ENCODE data around the gene ZAR1.

Gene ZAR1

DNA sequence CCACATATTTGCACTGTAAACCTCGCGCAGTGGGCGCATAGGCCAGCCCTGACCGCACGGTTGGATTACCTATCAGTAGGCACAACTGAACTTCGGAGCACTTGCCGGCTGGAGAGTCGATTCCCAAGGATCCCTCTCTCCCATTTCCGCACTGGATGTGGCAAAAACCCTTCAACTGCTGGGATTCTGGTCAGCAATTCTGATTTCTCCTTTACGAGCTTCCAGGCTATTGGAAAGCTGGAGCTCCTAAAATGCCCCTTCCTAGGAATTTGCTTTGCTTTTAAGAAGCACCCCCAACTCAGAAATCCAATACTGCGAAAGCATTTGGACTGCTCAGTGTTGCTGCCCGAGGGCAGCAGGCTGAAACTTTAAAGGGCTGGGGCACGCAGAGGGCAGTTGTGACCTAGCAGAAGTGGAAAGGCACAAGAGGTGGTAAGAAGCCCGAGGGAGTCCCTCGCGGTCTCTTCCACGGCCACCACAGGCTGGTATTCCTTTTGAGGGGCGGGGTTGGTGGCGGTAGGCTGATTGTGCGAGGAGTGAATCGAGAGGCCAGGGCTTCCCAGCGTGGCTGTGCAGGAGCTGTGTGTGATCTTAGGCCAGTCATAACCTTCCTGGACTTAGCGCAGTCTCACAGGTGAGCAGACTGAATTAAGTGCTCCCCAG is 1.6 kb downstream of the ZAR1 start:
- Histone ChIP-seq H3K23ac (ENCODE audit: low read depth, low read length, poor library complexity) (no peak overlapping the region), H2BK5ac (ENCODE audit: low read length) (no peak overlapping the region), H3K14ac (ENCODE audit: low read length) (no peak overlapping the region), H2BK15ac (ENCODE audit: low read length) (no peak overlapping the region), H3K9me3 (replicated peaks in 1 of 2; ENCODE audit: control insufficient read depth in 2 of 2, insufficient read depth in 1 of 2, low read depth in 1 of 2, low read length in 2 of 2) (no peaks in the 10 kb centered on the region), H3K27me3 (ENCODE audit: control insufficient read depth in 3 of 3, insufficient read depth in 3 of 3, low read depth in 1 of 3, low read length in 3 of 3) (peaks cover 0 to 41% (median 15%) of the 10 kb centered on the region in 3 experiments), H3K18ac (ENCODE audit: low read length) (no peak overlapping the region), H3K27ac (replicated peaks; ENCODE audit: low read length) (no peak overlapping the region), H4K91ac (ENCODE audit: low read depth, low read length, poor library complexity) (no peak overlapping the region), H3K4me3 (ENCODE audit: low read length in 2 of 2) (no peak overlapping the region), H3K4me2 (ENCODE audit: insufficient read depth, low read length, poor library complexity, severe bottlenecking) (no peak overlapping the region), H2BK120ac (ENCODE audit: low read depth, low read length) (no peak overlapping the region), H3K79me1 (ENCODE audit: low read depth, low read length) (no peaks in the 10 kb centered on the region), H3K9ac (ENCODE audit: low read depth, low read length, poor library complexity) (no peak overlapping the region), H2AK5ac (ENCODE audit: low read depth, low read length) (no peak overlapping the region), H3K36me3 (replicated peaks in 1 of 2; ENCODE audit: control insufficient read depth in 2 of 2, insufficient read depth in 2 of 2, low read length in 2 of 2) (peaks cover 0 to 8% of the 10 kb centered on the region in 2 donors), H3K4me1 (ENCODE audit: control insufficient read depth in 2 of 2, insufficient read depth in 1 of 2, low read depth in 1 of 2, low read length in 2 of 2) (peaks cover 0 to 2% of the 10 kb centered on the region in 2 donors), H2AFZ (ENCODE audit: low read length) (no peak overlapping the region), H2BK12ac (ENCODE audit: low read length) (no peak overlapping the region), H3K4ac (ENCODE audit: low read length) (no peak overlapping the region), H4K8ac (ENCODE audit: low read depth, low read length) (no peak overlapping the region)
- no peak for DNase-seq (ENCODE audit: low spot score)
- WGBS, 2 donors (ENCODE audit: extremely low coverage in 2 of 2, insufficient read length in 2 of 2, insufficient replicate concordance in 1 of 2), result no CpG with 5 or more reads among the region's 23 CpGs

DNA sequence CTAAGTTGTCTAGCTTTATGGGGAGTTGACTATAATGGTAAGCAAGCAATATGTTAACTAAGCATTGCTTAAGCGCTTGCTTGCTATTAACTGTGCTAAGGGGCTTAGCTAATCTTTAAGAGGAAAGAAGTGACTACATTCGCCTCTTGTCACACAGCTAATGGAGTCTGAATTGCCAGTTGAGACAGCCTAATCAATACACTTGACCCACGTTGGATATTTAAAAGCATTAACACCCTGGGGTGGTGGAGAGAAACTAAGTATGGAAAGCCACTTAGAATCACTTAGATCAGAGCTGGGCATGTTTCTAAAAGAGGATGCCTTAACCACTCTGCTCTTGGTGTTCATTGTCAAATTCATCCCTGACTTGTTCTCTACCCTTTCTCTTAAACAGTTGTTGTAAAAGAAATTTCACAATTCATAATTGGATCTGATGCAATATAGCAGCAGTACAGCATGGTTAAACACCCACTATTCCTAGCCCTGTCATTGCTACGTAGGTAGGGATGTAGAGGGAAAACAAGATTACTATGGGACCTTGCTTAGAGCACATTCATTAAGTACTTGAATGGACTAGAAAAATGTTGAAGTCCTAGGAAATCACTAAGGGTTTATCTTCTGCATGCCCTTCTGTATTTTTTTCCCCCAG is 3.5 kb downstream of the ZAR1 start:
- no peak overlapping the region for H4K8ac ChIP-seq (ENCODE audit: low read depth, low read length)
- no peak overlapping the region for H3K4me3 ChIP-seq (ENCODE audit: low read length in 2 of 2)
- H2BK12ac ChIP-seq (ENCODE audit: low read length), result no peak overlapping the region
- H3K79me1 ChIP-seq (ENCODE audit: low read depth, low read length), result no peaks in the 10 kb centered on the region
- no peak overlapping the region for H3K4ac ChIP-seq (ENCODE audit: low read length)
- H3K27ac ChIP-seq (replicated peaks; ENCODE audit: low read length), result no peak overlapping the region
- peaks cover 0 to 34% (median 15%) of the 10 kb centered on the region in 3 experiments for H3K27me3 ChIP-seq (ENCODE audit: control insufficient read depth in 3 of 3, insufficient read depth in 3 of 3, low read depth in 1 of 3, low read length in 3 of 3)
- no peak overlapping the region for H2BK120ac ChIP-seq (ENCODE audit: low read depth, low read length)
- H3K4me1 ChIP-seq (ENCODE audit: control insufficient read depth in 2 of 2, insufficient read depth in 1 of 2, low read depth in 1 of 2, low read length in 2 of 2), result peaks cover 0 to 3% of the 10 kb centered on the region in 2 donors
- H2AK5ac ChIP-seq (ENCODE audit: low read depth, low read length), result no peak overlapping the region
- whole genome bisulfite sequencing, 2 donors (ENCODE audit: extremely low coverage in 2 of 2, insufficient read length in 2 of 2, insufficient replicate concordance in 1 of 2), result no CpG with 5 or more reads among the region's 4 CpGs
- H4K91ac ChIP-seq (ENCODE audit: low read depth, low read length, poor library complexity), result no peak overlapping the region
- H2BK5ac ChIP-seq (ENCODE audit: low read length), result no peak overlapping the region
- H2AFZ ChIP-seq (ENCODE audit: low read length), result no peak overlapping the region
- no peak overlapping the region for H2BK15ac ChIP-seq (ENCODE audit: low read length)
- DNase-seq (ENCODE audit: low spot score), result no peak
- no peak overlapping the region for H3K23ac ChIP-seq (ENCODE audit: low read depth, low read length, poor library complexity)
- no peak overlapping the region for H3K4me2 ChIP-seq (ENCODE audit: insufficient read depth, low read length, poor library complexity, severe bottlenecking)
- no peaks in the 10 kb centered on the region for H3K9me3 ChIP-seq (replicated peaks in 1 of 2; ENCODE audit: control insufficient read depth in 2 of 2, insufficient read depth in 1 of 2, low read depth in 1 of 2, low read length in 2 of 2)
- no peak overlapping the region for H3K9ac ChIP-seq (ENCODE audit: low read depth, low read length, poor library complexity)
- H3K36me3 ChIP-seq (replicated peaks in 1 of 2; ENCODE audit: control insufficient read depth in 2 of 2, insufficient read depth in 2 of 2, low read length in 2 of 2), result peaks cover 0 to 25% of the 10 kb centered on the region in 2 donors
- H3K18ac ChIP-seq (ENCODE audit: low read length), result no peak overlapping the region
- no peak overlapping the region for H3K14ac ChIP-seq (ENCODE audit: low read length)

DNA sequence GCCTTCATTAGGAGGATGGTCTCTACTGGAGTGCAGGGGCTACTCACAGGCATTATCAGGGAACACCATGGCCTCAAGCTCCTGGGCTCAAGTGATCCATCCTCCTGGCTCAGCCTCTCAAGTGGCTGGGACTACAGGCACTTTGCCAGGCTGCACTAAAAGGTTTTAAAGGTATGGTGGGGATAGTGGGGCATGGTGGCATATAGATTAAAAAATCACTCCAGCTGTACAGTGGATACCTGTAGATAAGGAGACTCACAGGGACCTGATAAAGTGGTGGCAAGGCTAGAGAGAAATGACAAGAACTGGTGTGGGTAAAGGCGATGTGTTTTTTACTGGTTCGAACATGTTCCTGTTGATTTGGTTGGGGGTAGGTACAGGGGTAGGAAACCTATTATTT is 5.9 kb downstream of the ZAR1 start:
- H3K23ac ChIP-seq (ENCODE audit: low read depth, low read length, poor library complexity), result no peak overlapping the region
- H4K8ac ChIP-seq (ENCODE audit: low read depth, low read length), result no peak overlapping the region
- no peak overlapping the region for H3K4me3 ChIP-seq (ENCODE audit: low read length in 2 of 2)
- H3K27ac ChIP-seq (replicated peaks; ENCODE audit: low read length), result no peak overlapping the region
- H4K91ac ChIP-seq (ENCODE audit: low read depth, low read length, poor library complexity), result no peak overlapping the region
- no peak overlapping the region for H2BK15ac ChIP-seq (ENCODE audit: low read length)
- peaks cover 0 to 18% (median 4%) of the 10 kb centered on the region in 3 experiments for H3K27me3 ChIP-seq (ENCODE audit: control insufficient read depth in 3 of 3, insufficient read depth in 3 of 3, low read depth in 1 of 3, low read length in 3 of 3)
- DNase-seq (ENCODE audit: low spot score), result no peak
- peaks cover 0 to 49% of the 10 kb centered on the region in 2 donors for H3K36me3 ChIP-seq (replicated peaks in 1 of 2; ENCODE audit: control insufficient read depth in 2 of 2, insufficient read depth in 2 of 2, low read length in 2 of 2)
- no CpG with 5 or more reads among the region's 2 CpGs for WGBS, 2 donors (ENCODE audit: extremely low coverage in 2 of 2, insufficient read length in 2 of 2, insufficient replicate concordance in 1 of 2)
- H3K9ac ChIP-seq (ENCODE audit: low read depth, low read length, poor library complexity), result peak overlapping the region; percentile 14
- no peaks in the 10 kb centered on the region for H3K79me1 ChIP-seq (ENCODE audit: low read depth, low read length)
- H3K14ac ChIP-seq (ENCODE audit: low read length), result no peak overlapping the region
- H2BK5ac ChIP-seq (ENCODE audit: low read length), result no peak overlapping the region
- no peak overlapping the region for H2AFZ ChIP-seq (ENCODE audit: low read length)
- H3K4me2 ChIP-seq (ENCODE audit: insufficient read depth, low read length, poor library complexity, severe bottlenecking), result no peak overlapping the region
- no peak overlapping the region for H2BK120ac ChIP-seq (ENCODE audit: low read depth, low read length)
- H3K18ac ChIP-seq (ENCODE audit: low read length), result no peak overlapping the region
- H3K9me3 ChIP-seq (replicated peaks in 1 of 2; ENCODE audit: control insufficient read depth in 2 of 2, insufficient read depth in 1 of 2, low read depth in 1 of 2, low read length in 2 of 2), result no peaks in the 10 kb centered on the region
- H3K4ac ChIP-seq (ENCODE audit: low read length), result no peak overlapping the region
- H3K4me1 ChIP-seq (ENCODE audit: control insufficient read depth in 2 of 2, insufficient read depth in 1 of 2, low read depth in 1 of 2, low read length in 2 of 2), result peaks cover 0 to 6% of the 10 kb centered on the region in 2 donors
- H2BK12ac ChIP-seq (ENCODE audit: low read length), result no peak overlapping the region
- H2AK5ac ChIP-seq (ENCODE audit: low read depth, low read length), result no peak overlapping the region

DNA sequence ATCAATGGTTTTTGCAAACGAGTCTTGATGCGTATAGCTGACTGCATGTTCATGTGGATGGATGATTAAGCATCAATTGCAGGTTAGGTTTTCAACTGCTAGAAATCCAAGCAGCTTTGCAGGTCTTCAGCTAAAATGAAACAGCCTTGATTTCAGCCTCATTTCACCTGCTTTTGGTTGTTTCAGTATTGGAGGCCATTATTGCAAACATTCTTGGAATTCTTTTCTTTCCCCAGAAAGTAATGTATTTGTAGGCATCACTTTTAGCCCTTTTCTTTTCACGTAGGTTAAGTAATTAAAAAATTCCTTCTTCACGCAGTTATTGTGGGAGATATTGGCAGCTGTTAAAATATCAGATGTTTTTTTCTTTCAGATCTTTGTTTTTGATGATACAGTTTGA is 8.8 kb downstream of the ZAR1 start:
- H3K27ac ChIP-seq (replicated peaks; ENCODE audit: low read length), result no peak overlapping the region
- DNase-seq (ENCODE audit: low spot score), result no peak
- H3K4me2 ChIP-seq (ENCODE audit: insufficient read depth, low read length, poor library complexity, severe bottlenecking), result no peak overlapping the region

More for the DNA sequence above, 8.8 kb downstream of the ZAR1 start:
- Histone ChIP-seq H3K14ac (ENCODE audit: low read length) (no peak overlapping the region), H2BK5ac (ENCODE audit: low read length) (no peak overlapping the region), H4K91ac (ENCODE audit: low read depth, low read length, poor library complexity) (no peak overlapping the region), H3K4me1 (ENCODE audit: control insufficient read depth in 2 of 2, insufficient read depth in 1 of 2, low read depth in 1 of 2, low read length in 2 of 2) (peaks cover 0 to 6% of the 10 kb centered on the region in 2 donors), H3K23ac (ENCODE audit: low read depth, low read length, poor library complexity) (no peak overlapping the region), H2AK5ac (ENCODE audit: low read depth, low read length) (no peak overlapping the region), H3K4me3 (ENCODE audit: low read length in 2 of 2) (no peak overlapping the region), H2BK120ac (ENCODE audit: low read depth, low read length) (no peak overlapping the region), H2BK12ac (ENCODE audit: low read length) (no peak overlapping the region), H3K36me3 (replicated peaks in 1 of 2; ENCODE audit: control insufficient read depth in 2 of 2, insufficient read depth in 2 of 2, low read length in 2 of 2) (peaks cover 0 to 75% of the 10 kb centered on the region in 2 donors), H4K8ac (ENCODE audit: low read depth, low read length) (no peak overlapping the region), H3K4ac (ENCODE audit: low read length) (no peak overlapping the region), H2BK15ac (ENCODE audit: low read length) (no peak overlapping the region), H3K18ac (ENCODE audit: low read length) (no peak overlapping the region), H3K27me3 (ENCODE audit: control insufficient read depth in 3 of 3, insufficient read depth in 3 of 3, low read depth in 1 of 3, low read length in 3 of 3) (no peaks in the 10 kb centered on the region), H3K9ac (ENCODE audit: low read depth, low read length, poor library complexity) (no peak overlapping the region), H3K79me1 (ENCODE audit: low read depth, low read length) (no peaks in the 10 kb centered on the region), H3K9me3 (replicated peaks in 1 of 2; ENCODE audit: control insufficient read depth in 2 of 2, insufficient read depth in 1 of 2, low read depth in 1 of 2, low read length in 2 of 2) (no peaks in the 10 kb centered on the region), H2AFZ (ENCODE audit: low read length) (no peak overlapping the region)
- no CpG with 5 or more reads among the region's 4 CpGs for WGBS, 2 donors (ENCODE audit: extremely low coverage in 2 of 2, insufficient read length in 2 of 2, insufficient replicate concordance in 1 of 2)

Measured in neuronal stem cell (in vitro differentiated cells).